Neuronal stem cell (in vitro differentiated cells): ENCODE measurements around the gene IGF1R.

Experiments
- DNase-seq: peaks from one replicate; pipeline ENCODE4 v3.0.0-alpha.2; 2013; ENCODE audit warnings: low spot score
- H2AFZ ChIP-seq: one replicate; pipeline ENCODE4 v1.6.1; 2013; ENCODE audit warnings: mild to moderate bottlenecking, low read length, inconsistent platforms
- H2AK5ac ChIP-seq: 2 replicates; pipeline ENCODE4 v1.6.1; 2013; ENCODE audit warnings: low read depth, mild to moderate bottlenecking, inconsistent platforms, low read length, moderate library complexity, mixed read lengths
- H2BK120ac ChIP-seq: 2 replicates; pipeline ENCODE4 v1.6.1; 2013; ENCODE audit warnings: low read depth, mild to moderate bottlenecking, inconsistent platforms, low read length, moderate library complexity, mixed read lengths
- H2BK12ac ChIP-seq: one replicate; pipeline ENCODE4 v1.6.1; 2013; ENCODE audit warnings: low read length, inconsistent platforms
- H2BK15ac ChIP-seq: 2 replicates; pipeline ENCODE4 v1.6.1; 2013; ENCODE audit warnings: mild to moderate bottlenecking, low read length, inconsistent platforms, mixed read lengths
- H2BK5ac ChIP-seq: one replicate; pipeline ENCODE4 v1.6.1; 2013; ENCODE audit warnings: inconsistent platforms, mild to moderate bottlenecking, low read length, moderate library complexity
- H3K14ac ChIP-seq: one replicate; pipeline ENCODE4 v1.6.1; 2013; ENCODE audit warnings: low read length, inconsistent platforms
- H3K18ac ChIP-seq: 2 replicates; pipeline ENCODE4 v1.6.1; 2013; ENCODE audit warnings: low read length, inconsistent platforms
- H3K23ac ChIP-seq: 2 replicates; pipeline ENCODE4 v1.6.1; 2013; ENCODE audit warnings: low read depth, mild to moderate bottlenecking, mixed read lengths, low read length, inconsistent platforms; ENCODE audit not compliant: poor library complexity
- H3K27ac ChIP-seq: replicated peaks from 3 replicates; pipeline ENCODE4 v1.5.1; 2013; ENCODE audit warnings: low read length, inconsistent platforms
- H3K27me3 ChIP-seq, 3 experiments: 2 replicates each; pipeline ENCODE4 v1.6.1; 2013; ENCODE audit warnings: low read length in 3 of 3, mild to moderate bottlenecking in 2 of 3, inconsistent platforms in 1 of 3, low read depth in 1 of 3, mixed read lengths in 1 of 3, moderate library complexity in 1 of 3; ENCODE audit not compliant: control insufficient read depth in 3 of 3, insufficient read depth in 3 of 3
- H3K36me3 ChIP-seq, 2 donors: replicated peaks in 1 of 2; 2 replicates each; pipeline ENCODE4 v1.6.1; 2013; ENCODE audit warnings: low read length in 2 of 2; ENCODE audit not compliant: control insufficient read depth in 2 of 2, insufficient read depth in 2 of 2
- H3K4ac ChIP-seq: 2 replicates; pipeline ENCODE4 v1.6.1; 2013; ENCODE audit warnings: inconsistent platforms, mild to moderate bottlenecking, low read length, moderate library complexity
- H3K4me1 ChIP-seq, 2 donors: 1 replicate in 1 of 2; 2 replicates in 1 of 2; pipeline ENCODE4 v1.6.1; 2013; ENCODE audit warnings: low read length in 2 of 2, low read depth in 1 of 2; ENCODE audit not compliant: control insufficient read depth in 2 of 2, insufficient read depth in 1 of 2
- H3K4me2 ChIP-seq: one replicate; pipeline ENCODE4 v1.6.1; 2013; ENCODE audit warnings: mild to moderate bottlenecking, low read length, inconsistent platforms; ENCODE audit not compliant: insufficient read depth, poor library complexity, severe bottlenecking
- H3K4me3 ChIP-seq, 2 donors: 2 replicates each; pipeline ENCODE4 v1.5.1; 2013; ENCODE audit warnings: low read length in 2 of 2, mild to moderate bottlenecking in 2 of 2, inconsistent platforms in 1 of 2, moderate library complexity in 1 of 2
- H3K79me1 ChIP-seq: one replicate; pipeline ENCODE4 v1.6.1; 2013; ENCODE audit warnings: low read depth, mild to moderate bottlenecking, inconsistent platforms, low read length, moderate library complexity
- H3K9ac ChIP-seq: one replicate; pipeline ENCODE4 v1.6.1; 2013; ENCODE audit warnings: mild to moderate bottlenecking, low read depth, low read length, inconsistent platforms; ENCODE audit not compliant: poor library complexity
- H3K9me3 ChIP-seq, 2 donors: replicated peaks in 1 of 2; 2 replicates each; pipeline versions ENCODE3 to v1.6.1; 2013; ENCODE audit warnings: low read length in 2 of 2, mild to moderate bottlenecking in 2 of 2, inconsistent platforms in 1 of 2, low read depth in 1 of 2, mixed read lengths in 1 of 2, moderate library complexity in 1 of 2; ENCODE audit not compliant: control insufficient read depth in 2 of 2, insufficient read depth in 1 of 2
- H4K8ac ChIP-seq: one replicate; pipeline ENCODE4 v1.6.1; 2013; ENCODE audit warnings: low read depth, mild to moderate bottlenecking, inconsistent platforms, low read length, moderate library complexity
- H4K91ac ChIP-seq: one replicate; pipeline ENCODE4 v1.6.1; 2013; ENCODE audit warnings: low read length, low read depth, mild to moderate bottlenecking, inconsistent platforms; ENCODE audit not compliant: poor library complexity
- WGBS, 2 donors: extraction: QIAGEN DNeasy Blood & Tissue Kit; methylation state at CpG; one replicate each; pipeline ENCODE4 v1.1.7; 2013; ENCODE audit warnings: missing lambda C conversion rate in 2 of 2, mixed read lengths in 1 of 2; ENCODE audit not compliant: insufficient read length in 2 of 2, insufficient replicate concordance in 1 of 2; ENCODE audit errors: extremely low coverage in 2 of 2; 5-methylcytosine and 5-hydroxymethylcytosine counted together

The IGF1R gene

GRCh38 chr15:98903377-98904018 lies 255.2 kb downstream of the IGF1R start:
- Histone ChIP-seq H2AK5ac (no peak overlapping the region), H2BK12ac (no peak overlapping the region), H3K79me1 (peaks cover 3% of the 10 kb centered on the region), H3K27ac (no peak overlapping the region), H3K27me3 (no peaks in the 10 kb centered on the region), H3K4me1 (peaks cover 21 to 27% of the 10 kb centered on the region in 2 donors), H3K18ac (no peak overlapping the region), H2BK5ac (no peak overlapping the region), H4K8ac (no peak overlapping the region), H3K4ac (no peak overlapping the region), H3K14ac (no peak overlapping the region), H3K4me2 (no peak overlapping the region), H3K9ac (no peak overlapping the region), H3K36me3 (peaks cover 8 to 72% of the 10 kb centered on the region in 2 donors), H3K23ac (no peak overlapping the region), H3K4me3 (no peak overlapping the region), H3K9me3 (no peaks in the 10 kb centered on the region), H2BK120ac (no peak overlapping the region), H4K91ac (no peak overlapping the region), H2AFZ (no peak overlapping the region), H2BK15ac (no peak overlapping the region)
- DNase-seq, result no peak
- no CpG with 5 or more reads among the region's 9 CpGs for WGBS, 2 donors

- DNase-seq, result no peak
- no peak overlapping the region for H4K91ac ChIP-seq
- no peaks in the 10 kb centered on the region for H3K9me3 ChIP-seq
- no peak overlapping the region for H2BK5ac ChIP-seq
- H3K4ac ChIP-seq, result no peak overlapping the region
- H3K18ac ChIP-seq, result no peak overlapping the region
- no peak overlapping the region for H3K9ac ChIP-seq
- H3K79me1 ChIP-seq, result peaks cover 3% of the 10 kb centered on the region
- no peak overlapping the region for H4K8ac ChIP-seq
- no peaks in the 10 kb centered on the region for H3K27me3 ChIP-seq
- no peak overlapping the region for H2BK12ac ChIP-seq
- H2BK15ac ChIP-seq, result no peak overlapping the region
- no peak overlapping the region for H3K14ac ChIP-seq
- no peak overlapping the region for H2AFZ ChIP-seq
- H3K4me1 ChIP-seq, result peaks cover 15 to 21% of the 10 kb centered on the region in 2 donors
- H2AK5ac ChIP-seq, result no peak overlapping the region
- no peak overlapping the region for H3K27ac ChIP-seq
- WGBS, 2 donors, result no CpG with 5 or more reads among the region's 4 CpGs
- H3K23ac ChIP-seq, result no peak overlapping the region
- H3K4me2 ChIP-seq, result no peak overlapping the region
- H3K36me3 ChIP-seq, result peaks cover 12 to 70% of the 10 kb centered on the region in 2 donors
- H3K4me3 ChIP-seq, result no peak overlapping the region
- no peak overlapping the region for H2BK120ac ChIP-seq
Measured at GRCh38 chr15:98904544-98904943, 256.2 kb downstream of the IGF1R start.

- Histone ChIP-seq H3K14ac (no peak overlapping the region), H2BK5ac (no peak overlapping the region), H2BK120ac (no peak overlapping the region), H3K4ac (no peak overlapping the region), H3K36me3 (peaks cover 19 to 75% of the 10 kb centered on the region in 2 donors), H3K9ac (no peak overlapping the region), H3K79me1 (peaks cover 6% of the 10 kb centered on the region), H2BK12ac (no peak overlapping the region), H3K4me3 (no peak overlapping the region), H4K91ac (no peak overlapping the region), H3K18ac (no peak overlapping the region), H2BK15ac (no peak overlapping the region), H3K27ac (no peak overlapping the region), H3K4me2 (no peak overlapping the region), H3K27me3 (no peaks in the 10 kb centered on the region), H3K9me3 (no peaks in the 10 kb centered on the region), H3K23ac (no peak overlapping the region), H4K8ac (no peak overlapping the region), H3K4me1 (peaks cover 7 to 15% of the 10 kb centered on the region in 2 donors), H2AK5ac (no peak overlapping the region), H2AFZ (no peak overlapping the region)
- no peak for DNase-seq
- no CpG with 5 or more reads among the region's 7 CpGs for WGBS, 2 donors
Measured at GRCh38 chr15:98905963-98906711, 257.8 kb downstream of the IGF1R start.

GRCh38 chr15:98906712-98907083 lies 258.4 kb downstream of the IGF1R start:
- Histone ChIP-seq H4K91ac (no peak overlapping the region), H4K8ac (no peak overlapping the region), H3K4ac (no peak overlapping the region), H3K14ac (no peak overlapping the region), H3K27ac (no peak overlapping the region), H2AK5ac (no peak overlapping the region), H3K9me3 (no peaks in the 10 kb centered on the region), H2BK15ac (no peak overlapping the region), H3K79me1 (peaks cover 7% of the 10 kb centered on the region), H3K4me2 (no peak overlapping the region), H2AFZ (no peak overlapping the region), H2BK12ac (no peak overlapping the region), H2BK5ac (no peak overlapping the region), H2BK120ac (no peak overlapping the region), H3K9ac (no peak overlapping the region), H3K36me3 (peaks cover 23 to 75% of the 10 kb centered on the region in 2 donors), H3K27me3 (no peaks in the 10 kb centered on the region), H3K18ac (no peak overlapping the region), H3K4me3 (no peak overlapping the region), H3K23ac (no peak overlapping the region), H3K4me1 (peaks cover 4 to 10% of the 10 kb centered on the region in 2 donors)
- no CpG with 5 or more reads among the region's 6 CpGs for WGBS, 2 donors
- DNase-seq, result no peak
